NCI-H1694 treated with DMSO at 0.1 percent for 48 hours (cell line): ENCODE data around the gene HOTAIR.

Experiments used
- DNase-seq: peaks from one replicate; lab custom pipeline; 2025; lab: John Stamatoyannopoulos, UW

HOTAIR gene

DNA sequence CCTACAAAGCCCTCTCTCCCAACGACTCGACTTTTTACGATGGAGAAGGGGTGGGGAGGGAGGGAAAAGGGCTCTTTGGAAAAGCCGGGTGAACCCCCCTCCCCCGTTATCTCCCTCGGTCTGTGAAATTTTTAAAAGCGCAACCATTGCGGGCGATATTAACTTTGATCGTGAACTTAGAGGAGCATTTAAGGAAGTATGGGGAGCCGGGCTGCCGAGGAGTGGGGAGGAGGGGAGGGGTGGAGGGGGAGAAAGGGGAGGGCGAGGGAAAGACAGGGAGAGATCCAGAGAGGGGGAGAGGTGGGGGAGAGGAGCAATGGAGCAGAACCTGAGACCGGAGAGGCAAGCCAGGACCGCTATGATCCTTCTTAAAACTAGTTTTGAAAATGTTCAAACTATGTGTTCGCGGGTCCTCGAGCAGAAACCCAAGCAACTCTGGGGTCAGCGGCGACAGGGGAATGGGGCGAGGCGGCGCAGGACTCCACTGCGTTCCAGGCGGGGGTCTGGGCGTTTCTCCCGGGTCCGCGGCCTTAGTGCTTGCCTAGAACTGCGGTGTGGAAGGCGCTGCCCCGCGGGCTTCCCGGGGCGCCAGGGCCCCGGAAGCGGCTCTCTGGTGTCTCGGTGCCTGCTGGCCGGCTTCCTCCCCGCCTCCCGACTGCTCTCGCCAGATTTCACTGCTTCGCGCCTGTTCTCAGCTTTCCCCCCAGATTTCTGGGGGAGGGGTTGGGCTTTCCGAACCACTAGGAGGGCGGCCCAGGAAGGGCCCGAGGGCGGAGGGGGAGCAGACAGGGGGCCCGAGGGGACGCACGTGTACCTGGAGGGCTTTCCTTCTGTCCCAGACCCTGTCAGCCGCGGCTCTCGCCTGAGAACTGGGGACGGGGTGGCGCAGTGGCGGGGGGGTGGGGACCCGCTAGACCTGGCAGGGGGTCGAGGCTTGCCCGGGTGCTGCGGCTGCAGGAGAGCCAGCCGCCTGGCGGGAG, at the start of gene HOTAIR:
Gene HOTAIR, minus strand, starts transcription at position 871 of the 980 bp plus-strand sequence.
- DNase-seq: no peak

DNA sequence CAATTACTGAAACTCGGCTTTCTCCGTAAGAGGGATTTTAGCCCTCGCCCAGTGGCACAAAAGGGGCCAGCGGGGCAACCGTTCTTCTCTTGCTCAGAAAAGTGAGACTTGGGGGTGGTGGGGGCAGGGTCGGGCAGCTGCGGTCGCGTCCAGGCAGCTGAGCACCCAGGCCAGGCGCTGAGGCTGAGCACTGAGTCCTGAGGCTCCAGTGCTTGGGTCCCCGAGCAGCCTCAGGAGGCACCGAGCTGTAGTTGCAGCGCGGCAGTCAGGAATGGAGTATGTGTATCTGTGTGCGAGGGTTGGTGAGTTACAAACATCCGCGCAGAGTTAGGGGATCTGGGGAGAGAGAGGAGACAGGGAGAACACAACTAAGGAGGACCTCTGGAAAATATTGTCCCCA, 49.4 kb upstream of the HOTAIR start:
- no peak for DNase-seq

DNA sequence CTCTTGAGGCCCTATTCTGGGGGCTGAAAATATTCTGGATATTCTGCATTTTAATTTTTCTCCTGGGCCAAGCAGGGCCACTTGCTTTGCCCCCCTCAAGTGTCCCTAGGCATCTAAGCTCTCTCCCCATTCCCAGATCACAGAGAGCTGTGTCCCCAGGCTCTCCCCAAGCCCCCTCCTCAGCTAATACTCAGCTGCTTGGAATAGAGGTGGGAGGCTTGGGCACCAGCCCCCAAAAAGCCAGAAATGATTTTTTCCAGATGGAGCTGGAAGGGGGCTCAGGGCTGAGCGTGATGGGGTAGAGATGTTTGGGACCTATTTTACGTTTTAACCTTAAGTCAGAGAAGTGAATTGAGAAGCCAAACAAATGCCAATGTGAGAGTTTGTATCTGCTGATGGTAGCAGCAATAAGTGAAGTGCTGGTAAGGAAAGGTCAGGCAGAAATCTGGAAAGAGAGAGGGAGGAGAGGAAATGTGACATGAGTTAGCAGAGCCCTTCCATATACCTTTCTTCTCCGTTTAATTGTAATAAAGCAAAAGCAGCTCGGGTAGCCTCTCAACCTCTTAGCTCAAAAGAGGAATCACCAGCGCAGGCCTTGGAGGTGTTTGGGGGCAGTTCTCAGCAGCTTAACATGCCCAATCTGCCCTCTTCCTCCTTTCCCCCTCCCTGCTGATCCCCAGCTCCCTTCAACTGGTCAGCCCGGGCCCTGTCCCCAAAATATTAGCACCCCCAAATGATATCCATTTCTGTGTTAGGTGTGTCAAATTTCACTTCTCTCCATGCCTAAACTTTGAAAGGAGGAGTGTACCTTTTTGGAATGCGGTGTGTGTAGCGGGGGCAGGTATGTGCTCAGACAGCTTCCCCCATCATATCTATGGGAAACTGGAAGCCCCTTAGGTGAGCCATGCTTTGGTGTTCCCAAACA, 48.5 kb upstream of the HOTAIR start:
- no peak for DNase-seq

DNA sequence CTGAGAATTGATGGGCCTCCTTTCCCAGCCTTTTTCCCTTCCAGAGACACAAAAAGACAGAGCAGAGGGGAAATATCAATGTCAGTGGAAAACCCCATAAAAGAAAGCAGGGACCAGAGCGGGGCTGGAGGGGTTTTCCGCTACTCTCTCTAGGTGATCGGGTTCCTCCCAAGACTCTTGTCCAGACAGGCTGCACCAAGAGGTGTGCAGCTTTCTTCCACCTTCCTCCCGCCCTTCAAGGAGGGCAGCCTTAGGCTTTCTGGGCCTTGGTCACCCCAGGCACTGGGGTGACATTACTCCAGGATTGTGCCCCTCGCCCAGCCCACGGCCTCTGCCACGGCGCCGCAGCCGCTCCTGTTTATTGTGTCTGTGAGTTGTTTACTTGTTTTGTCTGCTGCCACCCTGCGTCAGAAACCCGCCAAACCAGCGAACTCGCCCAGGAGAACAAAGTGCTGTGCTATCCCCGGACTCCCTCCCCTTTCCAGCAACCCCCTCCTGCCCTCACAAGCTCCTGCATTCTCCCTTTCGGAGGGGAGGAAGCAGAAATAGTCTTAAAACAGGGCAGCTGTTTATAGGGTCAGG, 46.8 kb upstream of the HOTAIR start:
- DNase-seq: peak; percentile 35

DNA sequence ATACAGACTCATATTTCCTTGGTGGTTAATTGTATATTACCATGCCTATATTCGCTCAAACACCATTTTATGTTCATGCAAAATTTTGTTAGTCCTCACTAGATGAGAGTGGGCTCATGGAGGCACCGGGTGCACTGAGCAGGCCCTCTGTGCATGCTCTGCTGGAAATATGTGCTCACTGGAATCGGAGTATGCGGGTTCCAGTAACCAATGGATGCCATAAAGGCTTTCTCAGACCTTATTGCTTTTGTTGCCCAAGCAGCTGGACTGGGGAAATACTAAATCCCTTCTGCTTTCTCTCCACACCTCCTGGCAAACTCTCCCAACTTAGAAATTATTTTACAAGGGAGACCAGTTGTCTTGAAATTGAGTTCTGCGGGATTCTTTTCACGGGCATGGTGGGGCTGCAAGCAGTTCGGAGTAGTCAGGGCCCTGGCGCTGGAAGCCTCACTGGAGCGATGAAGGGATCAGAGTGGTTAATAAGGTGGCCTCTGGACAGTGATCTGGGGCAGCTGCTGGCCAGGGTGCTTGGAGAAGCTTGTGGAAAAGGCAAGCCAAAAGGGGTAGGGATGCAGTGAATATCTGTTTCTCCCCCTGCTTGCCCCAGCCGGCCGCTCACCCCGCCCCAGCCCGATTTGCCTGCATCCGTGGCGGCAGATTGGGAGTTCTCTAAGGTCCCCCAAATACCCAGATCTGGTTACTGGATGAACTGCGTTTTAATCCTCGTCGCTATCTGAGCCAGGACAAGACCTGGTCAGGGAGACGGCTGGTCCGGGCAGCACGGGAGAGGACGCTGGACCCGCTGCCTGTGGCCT, 46.0 kb upstream of the HOTAIR start:
- DNase-seq: no peak

DNA sequence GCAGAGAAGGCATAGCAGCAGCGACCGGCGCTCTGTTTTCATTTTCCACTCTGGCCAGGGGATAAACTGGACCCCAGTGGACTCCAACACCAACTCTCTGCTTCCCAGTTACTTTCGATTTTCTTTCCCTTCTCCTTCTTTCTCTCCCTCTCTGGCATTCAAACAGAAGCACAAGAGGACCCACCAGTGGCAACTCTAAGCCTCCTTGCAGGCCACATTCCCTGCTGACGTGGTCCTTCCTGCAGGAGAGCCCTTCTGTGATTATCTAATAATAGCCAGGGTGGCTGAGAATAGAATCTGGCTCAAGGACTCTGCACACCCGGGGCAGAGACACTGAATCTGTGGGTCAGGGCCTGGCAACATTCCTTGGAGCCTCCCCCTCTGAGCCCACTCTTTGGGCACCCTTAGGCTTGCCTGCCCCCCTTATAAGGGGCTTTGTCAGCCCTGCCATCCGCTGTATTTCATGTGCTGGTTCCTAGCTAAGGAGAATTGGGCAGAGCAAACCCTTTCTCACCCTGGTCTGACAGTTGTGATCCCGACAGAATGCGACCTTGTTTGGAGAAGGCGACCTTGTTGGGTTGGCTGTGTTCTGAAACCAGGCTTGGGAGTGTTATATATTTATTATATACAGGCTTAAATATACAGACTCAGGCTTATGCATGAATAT, 45.3 kb upstream of the HOTAIR start:
- DNase-seq: no peak

DNA sequence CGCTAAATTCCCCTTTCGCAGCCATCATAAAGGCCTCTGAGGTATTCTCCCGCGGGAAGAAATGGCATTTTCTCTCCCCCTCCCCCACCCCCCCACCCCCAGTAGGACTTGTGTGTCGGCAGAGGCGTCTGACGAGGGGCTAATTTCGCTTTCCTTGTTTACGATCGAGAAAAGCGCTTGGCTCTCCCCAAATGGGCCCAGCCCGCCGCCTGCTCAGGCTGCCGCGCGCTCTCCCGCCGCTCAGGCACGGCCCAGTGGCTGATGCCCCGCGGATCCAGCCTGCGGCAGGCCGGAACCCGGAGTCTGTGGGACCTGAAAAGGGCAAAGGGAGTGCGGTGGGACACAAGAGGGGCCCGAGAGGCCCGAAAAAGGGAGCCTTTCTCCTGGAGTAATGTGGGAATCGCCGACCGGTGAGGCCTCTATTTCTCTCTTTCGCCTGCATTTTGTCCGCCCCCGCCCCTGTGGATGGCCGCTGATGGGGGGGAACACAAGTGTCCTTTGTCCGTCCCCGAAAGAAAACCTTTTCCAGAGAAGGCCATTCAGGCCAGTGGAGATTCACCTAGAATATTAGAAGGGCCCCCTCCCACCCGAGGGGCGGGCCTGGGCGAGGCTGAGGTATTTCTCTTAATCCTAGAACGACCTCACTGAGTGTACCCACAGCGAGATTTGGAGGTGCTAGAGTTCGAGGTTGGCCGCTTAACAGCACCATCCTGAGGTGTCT, 44.5 kb upstream of the HOTAIR start:
- peak; percentile 58 for DNase-seq

DNA sequence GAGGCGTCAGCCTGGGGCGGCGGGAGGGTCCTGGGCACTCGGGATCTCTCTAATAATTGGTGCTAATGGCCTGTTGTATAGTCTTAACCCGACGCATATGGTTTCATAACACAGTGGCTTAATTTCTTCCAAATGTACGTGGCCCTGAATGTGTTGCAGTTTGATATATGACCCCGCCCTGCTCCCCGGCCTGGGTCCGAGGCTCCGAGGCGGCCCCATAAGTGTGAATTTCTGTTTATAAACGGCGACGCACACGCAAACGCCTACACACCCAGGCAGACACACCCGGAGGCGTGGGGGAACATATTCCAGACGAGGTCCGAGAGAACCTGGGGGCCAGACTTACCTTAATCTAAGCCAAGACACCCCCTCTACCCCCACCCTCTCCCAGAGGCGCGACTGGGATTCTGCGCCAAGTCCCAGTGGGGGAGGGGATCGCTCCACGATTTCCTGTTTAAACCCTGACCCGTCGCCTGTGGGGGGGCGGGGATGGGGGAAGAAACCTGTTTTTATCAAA, 43.8 kb upstream of the HOTAIR start:
- DNase-seq: peak; percentile 58

DNA sequence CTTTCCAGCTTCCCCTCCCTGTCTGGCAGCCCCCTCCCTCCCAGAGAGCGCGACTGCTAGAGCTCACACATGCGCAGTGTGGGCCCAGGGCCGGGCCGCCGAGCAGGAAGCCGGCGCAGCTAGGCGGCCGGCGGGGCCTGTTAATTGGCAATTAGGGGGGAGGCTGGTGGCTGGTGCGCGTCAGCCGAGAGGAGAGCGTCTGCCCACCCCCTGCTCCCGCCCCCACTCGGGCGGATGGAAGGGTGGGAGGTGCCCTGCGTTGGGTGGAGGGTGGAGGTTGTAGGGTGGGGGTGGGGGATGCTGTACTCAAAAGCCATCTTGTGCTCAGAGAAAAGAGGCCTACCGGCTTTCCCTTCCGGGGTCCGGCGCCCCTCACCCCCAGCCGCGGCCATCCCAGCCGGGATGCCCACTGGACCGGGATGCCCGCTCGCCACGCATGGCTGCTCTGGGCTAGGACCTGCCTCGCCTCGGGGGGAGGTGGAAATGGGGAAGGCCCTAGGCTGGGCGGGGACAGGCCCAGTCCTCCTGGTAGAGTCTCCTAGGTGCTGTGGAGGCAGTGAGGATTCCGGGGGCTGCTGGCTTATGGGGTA, 43.2 kb upstream of the HOTAIR start:
- peak; percentile 91 for DNase-seq

DNA sequence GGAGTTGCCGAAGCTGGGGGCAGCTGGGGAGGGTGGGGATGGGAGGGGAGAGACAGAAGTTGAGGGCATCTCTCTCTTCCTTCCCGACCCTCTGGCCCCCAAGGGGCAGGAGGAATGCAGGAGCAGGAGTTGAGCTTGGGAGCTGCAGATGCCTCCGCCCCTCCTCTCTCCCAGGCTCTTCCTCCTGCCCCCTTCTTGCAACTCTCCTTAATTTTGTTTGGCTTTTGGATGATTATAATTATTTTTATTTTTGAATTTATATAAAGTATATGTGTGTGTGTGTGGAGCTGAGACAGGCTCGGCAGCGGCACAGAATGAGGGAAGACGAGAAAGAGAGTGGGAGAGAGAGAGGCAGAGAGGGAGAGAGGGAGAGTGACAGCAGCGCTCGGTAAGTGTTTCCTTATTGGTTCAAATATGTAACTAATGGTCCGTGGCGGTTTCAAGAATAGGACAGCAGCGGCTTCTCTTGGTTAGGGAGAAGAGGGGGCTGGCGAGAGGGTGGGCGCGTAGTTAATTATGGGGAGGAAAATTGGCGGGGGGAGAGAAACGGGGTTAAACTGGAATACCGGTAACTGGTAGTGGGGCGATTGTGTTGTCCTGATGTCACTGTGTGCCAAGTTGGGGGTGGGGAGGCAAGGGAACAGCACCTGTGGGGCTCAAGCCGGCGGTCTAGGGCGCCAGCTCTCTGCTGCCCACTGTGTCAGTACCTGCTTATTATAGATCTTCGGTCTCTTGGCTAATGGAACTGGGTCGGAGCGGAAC, 42.5 kb upstream of the HOTAIR start:
- DNase-seq: peak; percentile 74

DNA sequence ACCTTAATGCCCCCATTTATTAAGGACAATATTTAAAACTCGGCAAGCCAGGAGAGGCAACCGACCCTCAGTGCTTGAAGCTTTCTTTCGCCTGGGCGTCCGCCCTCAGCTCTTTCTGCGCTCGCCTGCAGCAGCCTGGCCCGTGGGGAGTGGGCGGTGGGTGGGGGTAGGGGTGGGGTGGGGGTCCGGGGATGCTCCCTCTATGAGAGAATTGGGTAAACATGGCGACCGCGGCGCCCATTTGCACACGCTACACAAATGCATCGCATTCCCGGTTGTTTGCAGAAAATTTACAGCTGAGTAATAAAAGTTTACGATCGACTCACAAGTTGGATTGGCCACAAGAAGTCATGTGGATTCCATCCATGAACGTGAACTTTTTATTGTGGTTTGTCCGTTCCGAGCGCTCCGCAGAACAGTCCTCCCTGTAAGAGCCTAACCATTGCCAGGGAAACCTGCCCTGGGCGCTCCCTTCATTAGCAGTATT, 41.8 kb upstream of the HOTAIR start:
- DNase-seq: peak; percentile 38

DNA sequence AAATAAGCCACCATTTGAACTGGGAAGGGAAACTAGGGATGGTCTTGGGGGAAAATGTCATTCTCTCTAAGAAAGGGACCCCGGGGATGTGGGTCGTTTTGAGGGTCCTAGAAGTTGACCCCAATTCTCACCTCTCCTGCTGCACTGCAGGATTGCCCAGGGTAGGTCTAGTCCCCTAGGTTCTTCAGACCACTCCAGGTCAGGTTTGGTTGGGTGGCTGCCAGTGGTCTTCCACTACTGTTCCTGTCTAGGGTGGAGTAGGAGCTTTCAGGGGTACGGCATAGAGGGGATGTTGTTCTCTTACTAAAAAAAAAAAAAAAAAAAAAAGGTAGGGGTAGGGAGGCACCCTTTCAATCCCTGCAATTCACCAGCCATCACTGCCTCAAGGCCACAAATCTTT, 41.3 kb upstream of the HOTAIR start:
- DNase-seq: no peak

DNA sequence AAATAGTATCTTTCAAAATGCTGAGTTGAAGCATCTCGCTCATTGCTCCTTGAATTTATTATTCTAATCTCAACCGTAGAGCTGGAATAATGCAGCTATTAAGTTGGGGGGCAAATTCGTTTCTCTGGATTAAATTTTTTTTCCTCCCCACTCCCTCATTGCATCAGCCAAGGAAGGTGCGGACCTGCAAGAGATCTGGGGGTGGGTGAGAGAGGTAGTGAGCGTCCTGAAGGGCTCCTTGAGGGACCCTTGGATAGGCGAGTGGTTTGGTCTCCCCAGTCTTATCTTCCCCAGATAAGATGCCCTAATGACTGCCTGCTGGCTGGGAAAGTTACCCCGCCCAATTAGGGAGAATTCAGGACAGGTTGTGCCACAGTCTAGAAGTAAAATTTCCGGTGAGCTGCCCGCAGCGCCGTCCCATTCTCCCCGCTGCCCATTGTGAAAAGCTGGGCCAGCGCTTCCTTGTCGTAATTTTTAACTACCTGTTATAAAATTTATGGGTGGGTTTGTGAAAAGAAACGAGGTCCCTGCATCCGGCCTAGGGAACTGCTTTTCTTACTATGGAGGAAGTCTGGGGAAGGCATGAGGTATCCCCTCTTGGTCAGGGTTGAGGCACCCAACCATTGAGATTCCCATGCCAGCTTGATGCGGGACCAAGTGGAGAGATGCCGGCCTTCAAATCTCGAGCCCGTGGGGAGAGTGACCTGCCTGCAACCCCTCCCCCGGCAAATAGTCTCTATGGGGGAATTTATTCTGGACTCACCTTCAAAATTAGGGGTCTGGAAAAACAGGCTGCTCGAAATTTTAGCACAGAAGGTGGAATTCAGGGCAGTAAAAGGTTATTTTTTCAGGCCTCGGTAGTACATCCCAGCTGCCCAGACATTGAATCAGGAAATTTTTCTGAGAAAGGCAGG, 40.5 kb upstream of the HOTAIR start:
- no peak for DNase-seq

DNA sequence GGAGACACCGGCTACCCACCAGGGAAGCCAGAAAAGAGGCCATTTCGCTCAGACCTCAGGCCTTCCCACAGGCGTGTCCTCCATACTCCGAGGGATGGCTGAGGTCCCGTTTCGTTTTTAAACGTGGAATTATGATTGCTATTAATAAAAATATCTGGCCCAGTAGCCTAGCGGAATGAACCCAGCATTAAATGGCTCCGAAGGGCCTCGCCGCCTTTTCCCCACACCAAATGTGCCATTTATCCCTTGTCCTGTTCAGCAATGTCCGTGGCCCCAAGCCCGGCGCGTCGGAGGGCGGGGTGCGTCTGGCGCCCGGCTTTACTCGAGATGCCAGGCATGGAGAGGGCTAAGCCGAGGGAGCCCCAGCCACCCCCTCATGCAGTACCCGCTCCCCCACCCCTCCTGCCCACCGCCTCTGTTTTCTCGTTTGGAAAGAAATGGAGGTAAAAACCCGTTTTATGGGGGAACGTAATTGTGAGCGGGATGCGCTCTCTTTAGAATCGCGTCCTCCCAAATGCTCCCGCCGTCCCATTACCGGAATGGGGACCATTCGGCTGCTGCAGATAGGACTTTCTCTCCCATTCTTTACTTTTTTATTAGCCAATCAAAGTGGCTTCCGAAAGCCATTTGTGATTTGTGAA, 39.7 kb upstream of the HOTAIR start:
- no peak for DNase-seq

DNA sequence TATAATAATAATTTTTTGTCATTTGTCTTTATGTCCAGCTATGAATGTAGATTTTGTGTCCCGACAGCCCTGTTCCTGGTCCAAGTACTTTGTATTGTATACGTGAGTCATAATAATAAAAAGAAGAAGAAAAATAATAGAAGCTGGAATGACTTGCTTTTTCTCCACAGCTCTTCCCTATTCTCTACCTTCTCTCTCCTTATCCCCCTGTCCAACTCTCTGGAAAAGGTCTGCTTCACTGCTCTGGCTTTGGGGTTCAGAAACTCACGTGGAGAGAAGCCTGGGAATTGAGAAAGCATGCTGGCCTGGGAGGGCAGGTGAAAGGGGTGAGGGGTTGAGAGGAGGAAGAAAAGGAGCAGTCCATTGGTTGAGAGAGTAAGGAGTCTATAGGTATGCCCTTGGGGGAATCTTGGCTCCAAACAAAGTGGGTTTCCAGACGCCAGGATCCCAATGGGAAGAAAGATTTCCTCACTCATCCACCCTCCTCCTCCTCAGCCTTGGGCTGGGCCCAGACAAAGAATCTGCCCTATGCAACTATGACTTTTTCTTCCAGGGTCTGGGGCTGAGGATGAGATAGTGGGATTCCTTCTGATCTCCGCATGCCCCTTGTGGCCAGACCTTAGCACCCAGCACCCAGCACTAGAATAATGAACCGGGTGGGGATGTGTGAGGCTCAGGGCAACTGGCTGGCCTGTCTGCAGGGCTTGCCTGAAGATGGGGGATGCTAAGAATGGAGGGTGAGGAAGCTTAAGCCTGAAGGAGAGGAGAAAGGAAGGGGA, 38.1 kb upstream of the HOTAIR start:
- no peak for DNase-seq
